Left ventricle myocardium inferior (tissue), 1 donor: ENCODE measurements around the gene PRTG. TPM values are rescaled to one million over a fixed set of nuclear protein-coding genes. Genes with fewer than 3 reads are reported as not detected.

Source experiments
- DNase-seq: peaks from one replicate; pipeline ENCODE4 v3.0.0-alpha.2; 2020
- H3K27ac ChIP-seq: fragments of 200-600 bp; replicated peaks from 2 replicates; pipeline ENCODE4 v1.8.0; 2021
- H3K27me3 ChIP-seq: fragments of 200-600 bp; 2 replicates; pipeline ENCODE4 v1.8.0; 2021; ENCODE audit warnings: low read depth
- H3K36me3 ChIP-seq: fragments of 200-600 bp; 2 replicates; pipeline ENCODE4 v1.8.0; 2021
- H3K4me1 ChIP-seq: fragments of 200-600 bp; 2 replicates; pipeline ENCODE4 v1.8.0; 2021
- H3K4me3 ChIP-seq: fragments of 200-600 bp; 2 replicates; pipeline ENCODE4 v1.8.0; 2021; ENCODE audit warnings: mild to moderate bottlenecking, moderate library complexity
- H3K9me3 ChIP-seq: fragments of 200-600 bp; replicated peaks from 2 replicates; pipeline ENCODE4 v1.8.0; 2021
- CTCF ChIP-seq: fragments of 200-600 bp; IDR thresholded peaks from 2 replicates; pipeline ENCODE4 v1.8.0; 2021; ENCODE audit warnings: antibody characterized with exemption, mild to moderate bottlenecking, borderline replicate concordance
- intact Hi-C: fragments of 100-400 bp; cut with micrococcal nuclease; formaldehyde crosslinking; loops from one replicate; pipeline ENCODE4 v1.11.0; 2022
- total RNA-seq: library from RNA; stranded (reverse); fragmentation: NEBNext Ultra II Directional; extraction: Animal tissue kit (Norgen Biotek cat#: 25700); gene quantifications from one replicate; pipeline ENCODE4 v1.2.1, GENCODE V29; 2021
- donor health status: DM: no; HTN: yes; CAD: no; lungs with severe emphysema.

The PRTG gene
- total RNA-seq, 1 donor from 2014 or later = 0.69 TPM

GRCh38 chr15:55774113-55774970 is 31.4 kb upstream of the PRTG start:
- peaks cover 5% of the 10 kb centered on the region for H3K27me3 ChIP-seq
- H3K27ac ChIP-seq = no peak overlapping the region
- H3K36me3 ChIP-seq = no peaks in the 10 kb centered on the region
- H3K4me3 ChIP-seq = no peak overlapping the region
- DNase-seq = peak; percentile 21
- TF ChIP-seq CTCF = peak; percentile 72
- intact Hi-C loops = no loop called here
- H3K4me1 ChIP-seq = no peaks in the 10 kb centered on the region
- no peaks in the 10 kb centered on the region for H3K9me3 ChIP-seq

GRCh38 chr15:55770806-55771205 is 27.9 kb upstream of the PRTG start:
- Histone ChIP-seq H3K27ac (no peak overlapping the region), H3K4me1 (no peaks in the 10 kb centered on the region), H3K27me3 (no peaks in the 10 kb centered on the region), H3K9me3 (no peaks in the 10 kb centered on the region), H3K4me3 (no peak overlapping the region), H3K36me3 (no peaks in the 10 kb centered on the region)
- no peak for DNase-seq
- intact Hi-C loops = no loop called here
- no peak for TF ChIP-seq CTCF

- H3K36me3 ChIP-seq = no peaks in the 10 kb centered on the region
- no peaks in the 10 kb centered on the region for H3K4me1 ChIP-seq
- H3K9me3 ChIP-seq = no peaks in the 10 kb centered on the region
- intact Hi-C loops = no loop called here
- DNase-seq = no peak
- no peak overlapping the region for H3K27ac ChIP-seq
- TF ChIP-seq CTCF = no peak
- H3K4me3 ChIP-seq = no peak overlapping the region
- no peaks in the 10 kb centered on the region for H3K27me3 ChIP-seq
These were observed 27.3 kb upstream of the PRTG start for GRCh38 chr15:55770261-55770660.

- Histone ChIP-seq H3K4me1 (no peaks in the 10 kb centered on the region), H3K9me3 (no peaks in the 10 kb centered on the region), H3K4me3 (no peak overlapping the region), H3K36me3 (no peaks in the 10 kb centered on the region), H3K27ac (no peak overlapping the region), H3K27me3 (no peaks in the 10 kb centered on the region)
- intact Hi-C loops = no loop called here
- no peak for TF ChIP-seq CTCF
- no peak for DNase-seq
These were observed 25.8 kb upstream of the PRTG start for GRCh38 chr15:55768670-55769185.

- H3K4me3 ChIP-seq = no peak overlapping the region
- no peaks in the 10 kb centered on the region for H3K9me3 ChIP-seq
- DNase-seq = no peak
- intact Hi-C loops = no loop called here
- H3K4me1 ChIP-seq = no peaks in the 10 kb centered on the region
- no peaks in the 10 kb centered on the region for H3K27me3 ChIP-seq
- no peak for TF ChIP-seq CTCF
- H3K36me3 ChIP-seq = no peaks in the 10 kb centered on the region
- no peak overlapping the region for H3K27ac ChIP-seq
These were observed 23.7 kb upstream of the PRTG start for GRCh38 chr15:55766676-55767075.
